ENCODE measurements around the gene ATAD3A. TPM values are rescaled to one million over a fixed set of nuclear protein-coding genes. Genes with fewer than 3 reads are reported as not detected.

The ATAD3A gene
- total and polyA plus RNA-seq, 2 of the 4 experiments (the other 2 are of a cell fraction) = 27.2 to 34.0 TPM

DNA sequence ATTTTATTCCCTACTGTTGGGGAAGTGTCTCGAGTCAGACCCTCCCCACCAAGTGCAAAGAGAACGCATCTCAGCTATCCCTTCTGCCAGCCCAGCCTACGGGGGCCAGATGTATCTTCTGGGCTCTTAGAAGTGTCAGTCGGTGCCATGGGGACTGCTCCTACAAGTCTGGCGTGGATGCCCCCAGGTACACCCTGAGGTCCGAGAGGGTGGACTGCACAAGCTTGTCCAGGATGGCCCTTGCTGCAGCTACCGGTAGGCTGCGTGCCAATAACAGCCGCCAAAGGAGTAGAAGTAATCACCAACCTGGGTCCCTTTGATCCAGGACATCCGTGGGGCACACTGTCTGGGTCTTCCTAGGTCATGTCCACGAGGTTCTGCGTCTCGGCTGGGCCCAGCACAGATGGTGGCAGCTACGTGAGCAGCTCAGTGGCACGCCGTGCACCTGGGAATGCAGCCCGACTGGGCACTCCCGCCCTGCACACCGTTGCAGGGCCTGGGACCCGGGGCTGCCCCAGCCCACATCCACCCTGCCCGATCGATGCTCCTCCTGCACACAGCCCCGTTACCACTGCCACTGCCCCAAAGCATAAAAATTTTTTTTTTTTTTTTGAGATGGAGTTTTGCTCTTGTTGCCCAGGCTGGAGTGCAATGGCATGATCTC, 71.5 kb downstream of the ATAD3A start:
- CTCF ChIA-PET = interaction anchor here (0.5 kb wide), 1 partner anchor 30 kb away, joined by 4 read pairs; no protein-coding TSS in a partner anchor
- no peak for TF ChIP-seq FOS (IDR thresholded peaks at IDR 0.05; ENCODE audit: low read depth, low read length)
- TF ChIP-seq, protein P1, sequence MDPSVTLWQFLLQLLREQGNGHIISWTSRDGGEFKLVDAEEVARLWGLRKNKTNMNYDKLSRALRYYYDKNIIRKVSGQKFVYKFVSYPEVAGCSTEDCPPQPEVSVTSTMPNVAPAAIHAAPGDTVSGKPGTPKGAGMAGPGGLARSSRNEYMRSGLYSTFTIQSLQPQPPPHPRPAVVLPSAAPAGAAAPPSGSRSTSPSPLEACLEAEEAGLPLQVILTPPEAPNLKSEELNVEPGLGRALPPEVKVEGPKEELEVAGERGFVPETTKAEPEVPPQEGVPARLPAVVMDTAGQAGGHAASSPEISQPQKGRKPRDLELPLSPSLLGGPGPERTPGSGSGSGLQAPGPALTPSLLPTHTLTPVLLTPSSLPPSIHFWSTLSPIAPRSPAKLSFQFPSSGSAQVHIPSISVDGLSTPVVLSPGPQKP (IDR thresholded peaks at IDR 0.05; ENCODE audit: borderline replicate concordance, low read depth, low read length) = no peak

More for the DNA sequence above, 71.5 kb downstream of the ATAD3A start:
- no peak overlapping the region for H3K14ac ChIP-seq (replicated peaks; ENCODE audit: low read depth, low read length)
- no peak overlapping the region for H4K8ac ChIP-seq (ENCODE audit: low read depth in 2 of 2, low read length in 2 of 2)
- no peak overlapping the region for H3K27ac ChIP-seq (ENCODE audit: insufficient read depth, low read length)
- no peak overlapping the region for H3K23ac ChIP-seq (ENCODE audit: low read depth, low read length)
- H2AK5ac ChIP-seq (ENCODE audit: low read depth, low read length) = no peak overlapping the region
- dilution Hi-C loops (cut with HindIII; ENCODE audit: low sequenced_read_pairs, unreplicated experiment) (no loop called here), in situ Hi-C loops (cut with MboI; ENCODE audit: low sequenced_read_pairs) (no loop called here), intact Hi-C loops (cut with micrococcal nuclease) (no loop called here)
- no peak overlapping the region for H3K4ac ChIP-seq (ENCODE audit: low read depth, low read length)
- peak overlapping the region; percentile 33 for H2AFZ ChIP-seq (replicated peaks; ENCODE audit: low read length, poor library complexity)
- H3K4me2 ChIP-seq (ENCODE audit: low read depth, low read length) = no peak overlapping the region
- no peak overlapping the region for H2BK15ac ChIP-seq (ENCODE audit: low read depth, low read length)
- no peak for ATAC-seq (ENCODE audit: low read depth)
- H3K79me1 ChIP-seq (ENCODE audit: low read depth in 1 of 2, low read length in 2 of 2) = no peaks in the 10 kb centered on the region
- no peak overlapping the region for H3K18ac ChIP-seq (ENCODE audit: low read depth, low read length)
- DNase-seq = no peak
- POLR2A ChIA-PET (ENCODE audit: unreplicated experiment) = no interaction called here
- no peak overlapping the region for H2BK5ac ChIP-seq (ENCODE audit: low read depth, low read length, poor library complexity, severe bottlenecking)
- BruUV-seq (replicated peaks) = no TSS peak
- H2AK9ac ChIP-seq (replicated peaks; ENCODE audit: low read depth, low read length, poor library complexity) = peak overlapping the region; percentile 55
- H3K27me3 ChIP-seq (ENCODE audit: control insufficient read depth, insufficient read depth, low read length) = peaks cover 29% of the 10 kb centered on the region
- H4K5ac ChIP-seq (ENCODE audit: low read depth, low read length) = no peak overlapping the region
- H3K9me3 ChIP-seq (ENCODE audit: control insufficient read depth, insufficient read depth, low read length) = no peaks in the 10 kb centered on the region
- no peak overlapping the region for H3K4me3 ChIP-seq (ENCODE audit: insufficient read depth, low read depth, low read length)
- no peak overlapping the region for H3K9ac ChIP-seq (ENCODE audit: low read depth, low read length)
- H4K20me1 ChIP-seq (ENCODE audit: insufficient read depth, low read length) = no peaks in the 10 kb centered on the region
- no peak overlapping the region for H2BK20ac ChIP-seq (ENCODE audit: low read depth, low read length)
- 80% methylated on average over 17 of the region's 23 CpGs; no CpG with 5 or more reads in 1 of the 2 experiments for WGBS, 2 experiments (ENCODE audit: extremely low coverage in 2 of 2, insufficient read length in 1 of 2)
- H3K36me3 ChIP-seq (ENCODE audit: control insufficient read depth, insufficient read depth, low read length) = no peaks in the 10 kb centered on the region
- no peak overlapping the region for H4K91ac ChIP-seq (ENCODE audit: insufficient read depth, low read depth, low read length)
- H3K9me1 ChIP-seq (ENCODE audit: insufficient read depth, low read length) = no peaks in the 10 kb centered on the region
- no peak overlapping the region for H3K56ac ChIP-seq (ENCODE audit: extremely low read depth, insufficient read depth, low read length)
- no peak overlapping the region for H2BK120ac ChIP-seq (ENCODE audit: low read depth, low read length)
- no peaks in the 10 kb centered on the region for H3K4me1 ChIP-seq (ENCODE audit: control insufficient read depth, insufficient read depth, low read length)

Other genes starting within 250 kb of the ATAD3A start
- 20.3 and 20.6 TPM in 2 replicates for gene UBE2J2, start 238.3 kb upstream of the ATAD3A start, total RNA-seq (2012; rRNA removed)
- gene UBE2J2, start 238.3 kb upstream of the ATAD3A start, polyA plus RNA-seq (2012; rRNA removed) = 62.3 and 67.5 TPM in 2 replicates
- gene SCNN1D, start 231.7 kb upstream of the ATAD3A start, total RNA-seq (2012; rRNA removed) = 0.18 and 0.28 TPM in 2 replicates
- gene SCNN1D, start 231.7 kb upstream of the ATAD3A start, polyA plus RNA-seq (2012; rRNA removed) = 3.7 and 4.4 TPM in 2 replicates
- 13.3 and 15.3 TPM in 2 replicates for gene ACAP3, start 204.2 kb upstream of the ATAD3A start, total RNA-seq (2012; rRNA removed)
- 58.2 and 75.2 TPM in 2 replicates for gene ACAP3, start 204.2 kb upstream of the ATAD3A start, polyA plus RNA-seq (2012; rRNA removed)
- 10.9 and 13.3 TPM in 2 replicates for gene PUSL1, start 203.6 kb upstream of the ATAD3A start, total RNA-seq (2012; rRNA removed)
- gene PUSL1, start 203.6 kb upstream of the ATAD3A start, polyA plus RNA-seq (2012; rRNA removed) = 33.0 and 43.6 TPM in 2 replicates
- 52.5 and 56.1 TPM in 2 replicates for gene INTS11, start 187.5 kb upstream of the ATAD3A start, total RNA-seq (2012; rRNA removed)
- gene INTS11, start 187.5 kb upstream of the ATAD3A start, polyA plus RNA-seq (2012; rRNA removed) = 123 and 134 TPM in 2 replicates
- gene CPTP, start 187.4 kb upstream of the ATAD3A start, total RNA-seq (2012; rRNA removed) = 2.7 and 3.1 TPM in 2 replicates
- gene CPTP, start 187.4 kb upstream of the ATAD3A start, polyA plus RNA-seq (2012; rRNA removed) = 12.1 and 15.4 TPM in 2 replicates
- gene TAS1R3, start 180.9 kb upstream of the ATAD3A start, total RNA-seq (2012; rRNA removed) = under 0.01 TPM in 1 of 2 replicates, not detected in the other
- gene TAS1R3, start 180.9 kb upstream of the ATAD3A start, polyA plus RNA-seq (2012; rRNA removed) = 0.05 and 0.06 TPM in 2 replicates
- gene DVL1, start 162.7 kb upstream of the ATAD3A start, total RNA-seq (2012; rRNA removed) = 27.2 and 27.5 TPM in 2 replicates
- 35.9 and 47.6 TPM in 2 replicates for gene DVL1, start 162.7 kb upstream of the ATAD3A start, polyA plus RNA-seq (2012; rRNA removed)
- 92.5 and 97.8 TPM in 2 replicates for gene MXRA8, start 153.6 kb upstream of the ATAD3A start, total RNA-seq (2012; rRNA removed)
- gene MXRA8, start 153.6 kb upstream of the ATAD3A start, polyA plus RNA-seq (2012; rRNA removed) = 469 and 502 TPM in 2 replicates
- gene AURKAIP1, start 137.0 kb upstream of the ATAD3A start, total RNA-seq (2012; rRNA removed) = 45.7 and 63.0 TPM in 2 replicates
- gene AURKAIP1, start 137.0 kb upstream of the ATAD3A start, polyA plus RNA-seq (2012; rRNA removed) = 107 and 129 TPM in 2 replicates
- gene CCNL2, start 112.8 kb upstream of the ATAD3A start, total RNA-seq (2012; rRNA removed) = 53.9 and 61.1 TPM in 2 replicates
- gene CCNL2, start 112.8 kb upstream of the ATAD3A start, polyA plus RNA-seq (2012; rRNA removed) = 209 and 239 TPM in 2 replicates
- gene MRPL20, start 104.9 kb upstream of the ATAD3A start, total RNA-seq (2012; rRNA removed) = 141 and 149 TPM in 2 replicates
- 157 and 172 TPM in 2 replicates for gene MRPL20, start 104.9 kb upstream of the ATAD3A start, polyA plus RNA-seq (2012; rRNA removed)
- under 0.01 TPM in 1 of 2 replicates, not detected in the other for gene ANKRD65, start 90.9 kb upstream of the ATAD3A start, total RNA-seq (2012; rRNA removed)
- 0.09 and 0.11 TPM in 2 replicates for gene ANKRD65, start 90.9 kb upstream of the ATAD3A start, polyA plus RNA-seq (2012; rRNA removed)
- 0.83 and 1.1 TPM in 2 replicates for gene VWA1, start 76.5 kb upstream of the ATAD3A start, total RNA-seq (2012; rRNA removed)
- gene VWA1, start 76.5 kb upstream of the ATAD3A start, polyA plus RNA-seq (2012; rRNA removed) = 6.1 and 9.2 TPM in 2 replicates
- not detected in 2 replicates for gene ATAD3C, start 62.5 kb upstream of the ATAD3A start, total RNA-seq (2012; rRNA removed)
- not detected in 2 replicates for gene ATAD3C, start 62.5 kb upstream of the ATAD3A start, polyA plus RNA-seq (2012; rRNA removed)
- 13.8 and 28.6 TPM in 2 replicates for gene ATAD3B, start 40.4 kb upstream of the ATAD3A start, total RNA-seq (2012; rRNA removed)
- 29.0 and 38.7 TPM in 2 replicates for gene ATAD3B, start 40.4 kb upstream of the ATAD3A start, polyA plus RNA-seq (2012; rRNA removed)
- gene TMEM240, start 28.5 kb downstream of the ATAD3A start, total RNA-seq (2012; rRNA removed) = 1.1 and 1.6 TPM in 2 replicates
- gene TMEM240, start 28.5 kb downstream of the ATAD3A start, polyA plus RNA-seq (2012; rRNA removed) = 7.6 and 10.2 TPM in 2 replicates
- gene SSU72, start 62.7 kb downstream of the ATAD3A start, total RNA-seq (2012; rRNA removed) = 33.7 and 43.3 TPM in 2 replicates
- 88.4 and 94.0 TPM in 2 replicates for gene SSU72, start 62.7 kb downstream of the ATAD3A start, polyA plus RNA-seq (2012; rRNA removed)
- gene FNDC10, start 88.0 kb downstream of the ATAD3A start, total RNA-seq (2012; rRNA removed) = 0.28 and 0.36 TPM in 2 replicates
- 5.8 and 7.6 TPM in 2 replicates for gene FNDC10, start 88.0 kb downstream of the ATAD3A start, polyA plus RNA-seq (2012; rRNA removed)
- gene MIB2, start 103.3 kb downstream of the ATAD3A start, total RNA-seq (2012; rRNA removed) = 17.2 and 18.1 TPM in 2 replicates
- gene MIB2, start 103.3 kb downstream of the ATAD3A start, polyA plus RNA-seq (2012; rRNA removed) = 47.8 and 58.0 TPM in 2 replicates
- gene MMP23B, start 120.0 kb downstream of the ATAD3A start, total RNA-seq (2012; rRNA removed) = 1.1 and 1.4 TPM in 2 replicates
- 5.4 and 9.1 TPM in 2 replicates for gene MMP23B, start 120.0 kb downstream of the ATAD3A start, polyA plus RNA-seq (2012; rRNA removed)
- 8.2 and 8.9 TPM in 2 replicates for gene CDK11B, start 146.8 kb downstream of the ATAD3A start, total RNA-seq (2012; rRNA removed)
- 16.3 and 19.1 TPM in 2 replicates for gene CDK11B, start 146.8 kb downstream of the ATAD3A start, polyA plus RNA-seq (2012; rRNA removed)
- gene SLC35E2B, start 180.6 kb downstream of the ATAD3A start, total RNA-seq (2012; rRNA removed) = 13.9 and 14.9 TPM in 2 replicates
- gene SLC35E2B, start 180.6 kb downstream of the ATAD3A start, polyA plus RNA-seq (2012; rRNA removed) = 25.1 and 30.2 TPM in 2 replicates
- 1.8 and 5.8 TPM in 2 replicates for gene CDK11A, start 212.2 kb downstream of the ATAD3A start, total RNA-seq (2012; rRNA removed)
- 17.1 and 20.0 TPM in 2 replicates for gene CDK11A, start 212.2 kb downstream of the ATAD3A start, polyA plus RNA-seq (2012; rRNA removed)

Data from IMR-90 (cell line).